HEK293 (cell line): ENCODE measurements around the gene SFR1.

Experiments
- BCL6B ChIP-seq: fragments of 450-650 bp; formaldehyde crosslinking; IDR thresholded peaks from 2 replicates; pipeline ENCODE4 v1.5.1; 2017; ENCODE audit warnings: missing biosample characterization, missing genetic modification characterization
- EGR2 ChIP-seq: fragments of 450-650 bp; formaldehyde crosslinking; IDR thresholded peaks from 2 replicates; pipeline ENCODE4 v1.5.1; 2016; ENCODE audit warnings: low read depth, missing biosample characterization, missing genetic modification characterization
- IKZF3 ChIP-seq: fragments of 450-650 bp; IDR thresholded peaks from 2 replicates; pipeline ENCODE4 v1.5.0; 2018; ENCODE audit warnings: missing biosample characterization, mild to moderate bottlenecking, missing genetic modification characterization, moderate library complexity
- INSM2 ChIP-seq: fragments of 450-650 bp; formaldehyde crosslinking; IDR thresholded peaks from 2 replicates; pipeline ENCODE4 v1.5.1; 2016; ENCODE audit warnings: missing biosample characterization, missing genetic modification characterization
- KLF10 ChIP-seq: fragments of 450-650 bp; IDR thresholded peaks from 2 replicates; pipeline ENCODE4 v1.5.1; 2018; ENCODE audit warnings: missing biosample characterization, mild to moderate bottlenecking, missing genetic modification characterization
- MEIS1 ChIP-seq: sonication (generic); formaldehyde crosslinking; IDR thresholded peaks from 2 replicates; pipeline ENCODE4 v1.8.1; 2022; ENCODE audit warnings: missing genetic modification reagents, mild to moderate bottlenecking, borderline replicate concordance
- PRDM4 ChIP-seq: fragments of 450-650 bp; formaldehyde crosslinking; IDR thresholded peaks from 2 replicates; pipeline ENCODE4 v1.5.1; 2017; ENCODE audit warnings: missing biosample characterization, missing genetic modification characterization
- SETDB1 ChIP-seq: IDR thresholded peaks from one replicate; pipeline ENCODE4 v1.6.1; 2017; ENCODE audit warnings: mild to moderate bottlenecking, low read length, moderate library complexity, mixed read lengths; ENCODE audit not compliant: insufficient read length
- WT1 ChIP-seq: fragments of 450-650 bp; formaldehyde crosslinking; IDR thresholded peaks from 2 replicates; pipeline ENCODE4 v1.5.1; 2016; ENCODE audit warnings: missing biosample characterization, missing genetic modification characterization
- ZFHX2 ChIP-seq: fragments of 450-650 bp; formaldehyde crosslinking; conservative IDR thresholded peaks from 2 replicates; pipeline ENCODE4 v1.5.1; 2016; ENCODE audit warnings: missing biosample characterization, missing genetic modification characterization
- ZNF157 ChIP-seq: fragments of 450-650 bp; formaldehyde crosslinking; IDR thresholded peaks from 2 replicates; pipeline ENCODE4 v1.5.1; 2016; ENCODE audit warnings: missing biosample characterization, missing genetic modification characterization
- ZNF214 ChIP-seq: fragments of 450-650 bp; formaldehyde crosslinking; IDR thresholded peaks from 2 replicates; pipeline ENCODE4 v1.5.1; 2017; ENCODE audit warnings: missing biosample characterization, mild to moderate bottlenecking, missing genetic modification characterization, borderline replicate concordance
- ZNF239 ChIP-seq: fragments of 450-650 bp; formaldehyde crosslinking; IDR thresholded peaks from 2 replicates; pipeline ENCODE4 v1.5.1; 2016; ENCODE audit warnings: missing biosample characterization, missing genetic modification characterization
- ZNF24 ChIP-seq: fragments of 450-650 bp; formaldehyde crosslinking; IDR thresholded peaks from 2 replicates; pipeline ENCODE4 v1.5.1; 2016; ENCODE audit warnings: missing biosample characterization, missing genetic modification characterization
- ZNF26 ChIP-seq: fragments of 450-650 bp; formaldehyde crosslinking; IDR thresholded peaks from 2 replicates; pipeline ENCODE4 v1.5.1; 2016; ENCODE audit warnings: missing biosample characterization, missing genetic modification characterization
- ZNF274 ChIP-seq, 2 experiments: fragments of 200-500 bp in 1 of 2; fragments of 450-650 bp in 1 of 2; sonication (Bioruptor generic) in 1 of 2; formaldehyde crosslinking in 1 of 2; IDR thresholded peaks; 2 replicates each; pipeline versions ENCODE4 v1.5.1 to v1.6.1; 2014 to 2016; ENCODE audit warnings: borderline replicate concordance in 1 of 2, inconsistent platforms in 1 of 2, low read length in 1 of 2, missing biosample characterization in 1 of 2, missing genetic modification characterization in 1 of 2
- ZNF362 ChIP-seq: fragments of 450-650 bp; formaldehyde crosslinking; IDR thresholded peaks from 2 replicates; pipeline ENCODE4 v1.5.1; 2016; ENCODE audit warnings: missing biosample characterization, missing genetic modification characterization
- ZNF37A ChIP-seq: fragments of 450-650 bp; IDR thresholded peaks from 2 replicates; pipeline ENCODE4 v1.5.1; 2018; ENCODE audit warnings: missing biosample characterization, missing genetic modification characterization
- ZNF423 ChIP-seq: fragments of 450-650 bp; formaldehyde crosslinking; IDR thresholded peaks from 2 replicates; pipeline ENCODE4 v1.5.1; 2016; ENCODE audit warnings: missing biosample characterization, missing genetic modification characterization
- ZNF544 ChIP-seq: fragments of 450-650 bp; formaldehyde crosslinking; IDR thresholded peaks from 2 replicates; pipeline ENCODE4 v1.5.0; 2017; ENCODE audit warnings: missing biosample characterization, missing genetic modification characterization
- ZNF555 ChIP-seq: fragments of 450-650 bp; formaldehyde crosslinking; conservative IDR thresholded peaks from 2 replicates; pipeline ENCODE4 v1.5.1; 2017; ENCODE audit warnings: missing biosample characterization, mild to moderate bottlenecking, missing genetic modification characterization, inconsistent platforms
- ZNF571 ChIP-seq: fragments of 450-650 bp; formaldehyde crosslinking; IDR thresholded peaks from 2 replicates; pipeline ENCODE4 v1.5.0; 2017; ENCODE audit warnings: missing biosample characterization, missing genetic modification characterization
- ZNF629 ChIP-seq: fragments of 450-650 bp; formaldehyde crosslinking; IDR thresholded peaks from 2 replicates; pipeline ENCODE4 v1.5.1; 2017; ENCODE audit warnings: missing biosample characterization, missing genetic modification characterization
- ZNF639 ChIP-seq: fragments of 450-650 bp; formaldehyde crosslinking; IDR thresholded peaks from 2 replicates; pipeline ENCODE4 v1.5.1; 2016; ENCODE audit warnings: missing biosample characterization, missing genetic modification characterization
- ZNF692 ChIP-seq: fragments of 450-650 bp; formaldehyde crosslinking; IDR thresholded peaks from 2 replicates; pipeline ENCODE4 v1.5.1; 2016; ENCODE audit warnings: missing biosample characterization, missing genetic modification characterization
- ZNF791 ChIP-seq: fragments of 450-650 bp; formaldehyde crosslinking; IDR thresholded peaks from 2 replicates; pipeline ENCODE4 v1.5.1; 2016; ENCODE audit warnings: missing biosample characterization, missing genetic modification characterization
- ZSCAN4 ChIP-seq: fragments of 450-650 bp; formaldehyde crosslinking; IDR thresholded peaks from 2 replicates; pipeline ENCODE4 v1.5.1; 2017; ENCODE audit warnings: missing biosample characterization, missing genetic modification characterization

The SFR1 gene

GRCh38 chr10:104121485-104122224 lies at the start of gene SFR1 (continued):
- TF ChIP-seq ZNF571 (tag by site-specific recombination) (no peak), ZNF629 (tag by site-specific recombination) (peak; percentile 51; the same call in 1 of the 2 replicates), ZNF214 (tag by site-specific recombination) (no peak), ZNF362 (tag by site-specific recombination) (peak; percentile 68), ZNF157 (tag by site-specific recombination) (no peak), ZNF274 (IDR thresholded peaks at IDR 0.05; ENCODE audit: low read length) (no peak), ZNF274 (tag by site-specific recombination; IDR thresholded peaks at IDR 0.05; ENCODE audit: borderline replicate concordance) (no peak), EGR2 (tag by site-specific recombination) (peak; percentile 67), KLF10 (tag by site-specific recombination) (peak; percentile 90), ZNF555 (no peak), ZNF639 (tag by site-specific recombination) (no peak), SETDB1 (no peak), WT1 (tag by site-specific recombination) (no peak), ZNF692 (tag by site-specific recombination) (peak; percentile 76), MEIS1 (CRISPR knock-in tag) (no peak), ZNF791 (tag by site-specific recombination) (no peak), PRDM4 (tag by site-specific recombination) (no peak; the same call in 1 of the 2 replicates), ZNF423 (tag by site-specific recombination) (no peak), BCL6B (tag by site-specific recombination) (no peak), ZFHX2 (tag by site-specific recombination) (peak; percentile 71), ZNF239 (tag by site-specific recombination) (no peak), ZNF24 (tag by site-specific recombination) (peak; percentile 15; the same call in 1 of the 2 replicates), ZNF26 (tag by site-specific recombination) (no peak), ZNF544 (tag by site-specific recombination) (no peak), INSM2 (tag by site-specific recombination) (peak; percentile 96), ZNF37A (tag by site-specific recombination) (no peak), IKZF3 (peak; percentile 86), ZSCAN4 (tag by site-specific recombination) (no peak)
